Kidney epithelial cell (primary cell): ENCODE data around the gene CAPN14. TPM values are rescaled to one million over a fixed set of nuclear protein-coding genes. Genes with fewer than 3 reads are reported as not detected.

Source experiments
- DNase-seq: peaks from one replicate; pipeline ENCODE4 v3.0.0-alpha.2; 2010; ENCODE audit warnings: low read depth
- H3K27me3 ChIP-seq: 2 replicates; pipeline ENCODE4 v1.6.0; 2011; ENCODE audit warnings: low read length; ENCODE audit not compliant: control insufficient read depth, insufficient read depth
- H3K36me3 ChIP-seq: 2 replicates; pipeline ENCODE4 v1.5.1; 2011; ENCODE audit warnings: low read length; ENCODE audit not compliant: control insufficient read depth, insufficient read depth
- H3K4me3 ChIP-seq: 2 replicates; pipeline ENCODE4 v1.5.1; 2011; ENCODE audit warnings: low read depth, mild to moderate bottlenecking, control low read depth, low read length
- CTCF ChIP-seq: IDR thresholded peaks from 2 replicates; pipeline ENCODE4 v1.5.1; 2011; ENCODE audit warnings: mild to moderate bottlenecking, moderate library complexity, low read length, control low read depth, inconsistent platforms; ENCODE audit not compliant: insufficient read depth, poor library complexity, severe bottlenecking
- total RNA-seq: library from RNA; depleted of rRNA; stranded (reverse); fragments of >200 nt; gene quantifications from 2 replicates; pipeline ENCODE4 v1.2.3, GENCODE V29; 2015

The CAPN14 gene, protein sequence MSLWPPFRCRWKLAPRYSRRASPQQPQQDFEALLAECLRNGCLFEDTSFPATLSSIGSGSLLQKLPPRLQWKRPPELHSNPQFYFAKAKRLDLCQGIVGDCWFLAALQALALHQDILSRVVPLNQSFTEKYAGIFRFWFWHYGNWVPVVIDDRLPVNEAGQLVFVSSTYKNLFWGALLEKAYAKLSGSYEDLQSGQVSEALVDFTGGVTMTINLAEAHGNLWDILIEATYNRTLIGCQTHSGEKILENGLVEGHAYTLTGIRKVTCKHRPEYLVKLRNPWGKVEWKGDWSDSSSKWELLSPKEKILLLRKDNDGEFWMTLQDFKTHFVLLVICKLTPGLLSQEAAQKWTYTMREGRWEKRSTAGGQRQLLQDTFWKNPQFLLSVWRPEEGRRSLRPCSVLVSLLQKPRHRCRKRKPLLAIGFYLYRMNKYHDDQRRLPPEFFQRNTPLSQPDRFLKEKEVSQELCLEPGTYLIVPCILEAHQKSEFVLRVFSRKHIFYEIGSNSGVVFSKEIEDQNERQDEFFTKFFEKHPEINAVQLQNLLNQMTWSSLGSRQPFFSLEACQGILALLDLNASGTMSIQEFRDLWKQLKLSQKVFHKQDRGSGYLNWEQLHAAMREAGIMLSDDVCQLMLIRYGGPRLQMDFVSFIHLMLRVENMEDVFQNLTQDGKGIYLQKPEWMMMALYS
- 0.58 and 1.4 TPM in 2 replicates for total RNA-seq

- DNase-seq = no peak
- no peak within 1 kb of the TSS for H3K4me3 ChIP-seq
- TF ChIP-seq CTCF = no peak
- no peaks in the 10 kb centered on the region for H3K27me3 ChIP-seq
- no peaks in the 10 kb centered on the region for H3K36me3 ChIP-seq
Observed at GRCh38 chr2:31217465-31218200, at the start of gene CAPN14. TSS of gene CAPN14 (minus strand) at chr2:31217515. CDS start at chr2:31205447, 12,068 bp downstream.

DNA sequence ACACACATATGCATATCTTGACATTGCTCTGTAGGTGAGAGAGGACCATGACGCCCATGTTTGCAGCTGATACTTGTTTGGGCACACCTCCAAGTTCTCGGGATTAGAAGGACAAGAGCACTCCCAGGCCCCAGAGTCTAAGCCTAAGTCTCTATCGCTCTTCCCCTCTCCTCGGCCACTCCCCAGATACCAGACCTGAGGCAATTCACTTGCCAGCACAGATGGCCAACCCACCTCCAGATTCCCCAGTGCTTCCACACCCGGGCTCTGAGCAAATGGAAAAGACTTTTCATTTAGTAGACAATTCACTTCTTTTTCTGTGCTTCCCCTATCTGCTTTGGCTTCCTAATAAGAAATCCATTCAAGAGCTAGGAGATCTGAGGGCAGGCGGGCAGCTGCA is 49.5 kb upstream of the CAPN14 start:
- Histone ChIP-seq H3K27me3 (no peaks in the 10 kb centered on the region), H3K36me3 (no peaks in the 10 kb centered on the region), H3K4me3 (no peak overlapping the region)
- no peak for TF ChIP-seq CTCF
- no peak for DNase-seq

DNA sequence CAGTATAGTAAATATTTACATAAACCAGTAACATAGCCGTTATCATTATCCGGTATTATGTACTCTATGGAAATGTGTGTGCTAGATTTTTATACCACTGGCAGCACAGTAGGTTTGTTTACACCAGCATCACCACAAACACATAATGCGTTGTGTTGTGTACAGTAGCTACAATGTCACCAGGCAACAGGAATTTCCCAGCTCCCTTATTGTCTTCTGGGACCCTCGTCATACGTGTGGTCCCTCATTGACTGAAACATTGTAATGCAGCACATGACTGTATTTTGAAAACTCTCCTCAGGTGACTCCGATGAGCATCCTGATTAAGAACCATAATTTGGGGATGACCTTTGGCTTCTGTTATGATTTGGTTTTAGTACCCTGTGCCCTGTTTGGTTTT is 47.9 kb upstream of the CAPN14 start:
- no peak for TF ChIP-seq CTCF
- no peak for DNase-seq
- Histone ChIP-seq H3K4me3 (no peak overlapping the region), H3K27me3 (no peaks in the 10 kb centered on the region), H3K36me3 (no peaks in the 10 kb centered on the region)

- Histone ChIP-seq H3K4me3 (no peak overlapping the region), H3K27me3 (no peaks in the 10 kb centered on the region)
- DNase-seq = no peak
Observed at GRCh38 chr2:31263636-31264190, 46.4 kb upstream of the CAPN14 start.

GRCh38 chr2:31260870-31261269 is 43.6 kb upstream of the CAPN14 start:
- TF ChIP-seq CTCF = no peak
- H3K4me3 ChIP-seq = no peak overlapping the region
- no peaks in the 10 kb centered on the region for H3K27me3 ChIP-seq
- no peak for DNase-seq
- H3K36me3 ChIP-seq = no peaks in the 10 kb centered on the region

More at GRCh38 chr2:31263636-31264190, 46.4 kb upstream of the CAPN14 start:
- no peaks in the 10 kb centered on the region for H3K36me3 ChIP-seq
- TF ChIP-seq CTCF = no peak
